ENCODE results near the gene JAKMIP2.

GRCh38 chr5:147782110-147783028, at the start of gene JAKMIP2:
- no peak for TF ChIP-seq CTCF (conservative IDR thresholded peaks at IDR 0.05 in 1 of 2, IDR thresholded peaks at IDR 0.05 in 1 of 2; ENCODE audit: low read depth in 1 of 2, low read length in 2 of 2)
- TF ChIP-seq EZH2 (IDR thresholded peaks at IDR 0.05; ENCODE audit: low read length, missing control alignments), result no peak
